Mesenchymal stem cell (in vitro differentiated cells and primary cell): ENCODE data around the gene CR2.

Source experiments
- DNase-seq: peaks from one replicate; pipeline ENCODE4 v3.0.0-alpha.2; 2013
- H2AFZ ChIP-seq: one replicate; pipeline ENCODE4 v1.6.1; 2013; ENCODE audit warnings: low read depth, mild to moderate bottlenecking, control low read depth, inconsistent platforms, low read length, moderate library complexity
- H2AK5ac ChIP-seq: 2 replicates; pipeline ENCODE4 v1.6.1; 2013; ENCODE audit warnings: low read length, moderate library complexity, mild to moderate bottlenecking, inconsistent platforms; ENCODE audit not compliant: severe bottlenecking
- H2BK120ac ChIP-seq: one replicate; pipeline ENCODE4 v1.6.1; 2013; ENCODE audit warnings: low read depth, mild to moderate bottlenecking, inconsistent platforms, low read length, moderate library complexity
- H2BK12ac ChIP-seq, 2 experiments: one replicate each; pipeline ENCODE4 v1.6.1; 2013; ENCODE audit warnings: inconsistent platforms in 2 of 2, low read length in 2 of 2, mild to moderate bottlenecking in 2 of 2, moderate library complexity in 2 of 2, control low read depth in 1 of 2
- H2BK15ac ChIP-seq: one replicate; pipeline ENCODE4 v1.6.1; 2013; ENCODE audit warnings: mild to moderate bottlenecking, low read depth, inconsistent platforms; ENCODE audit not compliant: poor library complexity, severe bottlenecking
- H2BK5ac ChIP-seq: 2 replicates; pipeline ENCODE4 v1.6.1; 2013; ENCODE audit warnings: low read depth, mild to moderate bottlenecking, low read length, control low read depth, inconsistent platforms; ENCODE audit not compliant: poor library complexity, severe bottlenecking
- H3K14ac ChIP-seq, 2 experiments: one replicate each; pipeline ENCODE4 v1.6.1; 2013; ENCODE audit warnings: inconsistent platforms in 2 of 2, low read length in 2 of 2, control low read depth in 1 of 2, mild to moderate bottlenecking in 1 of 2, moderate library complexity in 1 of 2
- H3K18ac ChIP-seq, 2 experiments: one replicate each; pipeline ENCODE4 v1.6.1; 2013; ENCODE audit warnings: inconsistent platforms in 2 of 2, low read length in 2 of 2, control low read depth in 1 of 2, low read depth in 1 of 2, mild to moderate bottlenecking in 1 of 2
- H3K23ac ChIP-seq, 2 experiments: one replicate each; pipeline ENCODE4 v1.6.1; 2013; ENCODE audit warnings: inconsistent platforms in 2 of 2, low read length in 2 of 2, mild to moderate bottlenecking in 2 of 2, moderate library complexity in 2 of 2, control low read depth in 1 of 2
- H3K27ac ChIP-seq: 2 replicates; pipeline ENCODE4 v1.5.1; 2013; ENCODE audit warnings: mild to moderate bottlenecking, moderate library complexity, low read length, control low read depth, inconsistent platforms; ENCODE audit not compliant: poor library complexity, severe bottlenecking
- H3K27me3 ChIP-seq, 2 experiments: 2 replicates each; pipeline versions ENCODE4 v1.6.1 to v1.7.0; 2013; ENCODE audit warnings: low read length in 2 of 2, mild to moderate bottlenecking in 2 of 2, moderate library complexity in 2 of 2, control low read depth in 1 of 2, inconsistent platforms in 1 of 2; ENCODE audit not compliant: control insufficient read depth in 1 of 2, insufficient read depth in 1 of 2
- H3K36me3 ChIP-seq, 2 experiments: 2 replicates each; pipeline versions ENCODE4 v1.6.1 to v1.7.0; 2013; ENCODE audit warnings: low read length in 2 of 2, control low read depth in 1 of 2, inconsistent platforms in 1 of 2, low read depth in 1 of 2, mild to moderate bottlenecking in 1 of 2; ENCODE audit not compliant: insufficient read depth in 2 of 2, control insufficient read depth in 1 of 2
- H3K4ac ChIP-seq, 2 experiments: one replicate each; pipeline ENCODE4 v1.6.1; 2013; ENCODE audit warnings: inconsistent platforms in 2 of 2, low read length in 2 of 2, mild to moderate bottlenecking in 2 of 2, moderate library complexity in 2 of 2, control low read depth in 1 of 2, low read depth in 1 of 2
- H3K4me1 ChIP-seq: 2 replicates; pipeline ENCODE4 v1.6.1; 2013; ENCODE audit warnings: low read depth, low read length, control low read depth; ENCODE audit not compliant: control insufficient read depth, insufficient read depth
- H3K4me2 ChIP-seq: 2 replicates; pipeline ENCODE4 v1.6.1; 2013; ENCODE audit warnings: low read length, mild to moderate bottlenecking, inconsistent platforms; ENCODE audit not compliant: poor library complexity, severe bottlenecking
- H3K4me3 ChIP-seq, 2 experiments: 2 replicates each; pipeline versions ENCODE4 v1.5.1 to v1.7.0; 2013; ENCODE audit warnings: low read length in 2 of 2, mild to moderate bottlenecking in 2 of 2, control low read depth in 1 of 2, low read depth in 1 of 2; ENCODE audit not compliant: insufficient read depth in 1 of 2
- H3K79me1 ChIP-seq: replicated peaks from 2 replicates; pipeline ENCODE4 v1.6.1; 2013; ENCODE audit warnings: mild to moderate bottlenecking, control low read depth, low read length, inconsistent platforms; ENCODE audit not compliant: poor library complexity, severe bottlenecking
- H3K9ac ChIP-seq: 2 replicates; pipeline ENCODE4 v1.7.0; 2013; ENCODE audit warnings: mild to moderate bottlenecking, low read length, moderate library complexity
- H3K9me3 ChIP-seq: 2 replicates; pipeline ENCODE4 v1.7.0; 2013; ENCODE audit warnings: mild to moderate bottlenecking, low read length; ENCODE audit not compliant: control insufficient read depth
- H4K8ac ChIP-seq: one replicate; pipeline ENCODE4 v1.6.1; 2013; ENCODE audit warnings: inconsistent platforms, mild to moderate bottlenecking, low read length, moderate library complexity
- H4K91ac ChIP-seq: one replicate; pipeline ENCODE4 v1.6.1; 2013; ENCODE audit warnings: mild to moderate bottlenecking, low read length, inconsistent platforms
- WGBS: methylation state at CpG from one replicate; pipeline ENCODE4 v1.1.7; 2013; ENCODE audit warnings: mixed read lengths; 5-methylcytosine and 5-hydroxymethylcytosine counted together

Gene CR2

GRCh38 chr1:207412845-207413244 is 41.3 kb upstream of the CR2 start:
- Histone ChIP-seq H3K9ac (no peak overlapping the region), H3K9me3 (no peaks in the 10 kb centered on the region), H3K18ac (no peak overlapping the region), H4K91ac (no peak overlapping the region), H3K14ac (no peak overlapping the region), H2BK5ac (no peak overlapping the region), H2BK15ac (no peak overlapping the region), H3K36me3 (no peaks in the 10 kb centered on the region), H3K4ac (no peak overlapping the region), H3K79me1 (no peaks in the 10 kb centered on the region), H3K4me3 (no peak overlapping the region), H3K4me1 (no peaks in the 10 kb centered on the region), H3K27ac (no peak overlapping the region), H4K8ac (no peak overlapping the region), H3K4me2 (no peak overlapping the region), H2AFZ (no peak overlapping the region), H2BK120ac (no peak overlapping the region), H2BK12ac (no peak overlapping the region), H3K23ac (no peak overlapping the region), H3K27me3 (peaks cover 3 to 11% of the 10 kb centered on the region in 2 experiments), H2AK5ac (no peak overlapping the region)
- DNase-seq = no peak
- 75% methylated on average over 2 of the region's 2 CpGs for WGBS

GRCh38 chr1:207414606-207415108 is 39.5 kb upstream of the CR2 start:
- Histone ChIP-seq H3K27me3 (peaks cover 9 to 11% of the 10 kb centered on the region in 2 experiments), H2AK5ac (no peak overlapping the region), H3K9me3 (peaks cover 10% of the 10 kb centered on the region), H3K27ac (no peak overlapping the region), H3K9ac (no peak overlapping the region), H2BK15ac (no peak overlapping the region), H3K18ac (no peak overlapping the region), H3K14ac (no peak overlapping the region), H2BK5ac (no peak overlapping the region), H2AFZ (no peak overlapping the region), H2BK120ac (no peak overlapping the region), H4K8ac (no peak overlapping the region), H3K4me2 (no peak overlapping the region), H3K4me3 (no peak overlapping the region), H4K91ac (no peak overlapping the region), H3K79me1 (no peaks in the 10 kb centered on the region), H3K23ac (no peak overlapping the region), H2BK12ac (no peak overlapping the region), H3K4me1 (no peaks in the 10 kb centered on the region), H3K36me3 (no peaks in the 10 kb centered on the region), H3K4ac (no peak overlapping the region)
- 64% methylated on average over 3 of the region's 4 CpGs for WGBS
- no peak for DNase-seq

GRCh38 chr1:207417076-207417475 is 37.1 kb upstream of the CR2 start:
- Histone ChIP-seq H4K8ac (no peak overlapping the region), H2BK5ac (no peak overlapping the region), H3K9ac (no peak overlapping the region), H3K4me2 (no peak overlapping the region), H4K91ac (no peak overlapping the region), H3K9me3 (peaks cover 20% of the 10 kb centered on the region), H3K4ac (no peak overlapping the region), H3K4me1 (no peaks in the 10 kb centered on the region), H3K27me3 (peaks cover 10 to 17% of the 10 kb centered on the region in 2 experiments), H2AK5ac (no peak overlapping the region), H3K27ac (no peak overlapping the region), H3K79me1 (no peaks in the 10 kb centered on the region), H3K23ac (no peak overlapping the region), H2AFZ (no peak overlapping the region), H2BK120ac (no peak overlapping the region), H3K18ac (no peak overlapping the region), H3K4me3 (no peak overlapping the region), H2BK15ac (no peak overlapping the region), H3K14ac (no peak overlapping the region), H2BK12ac (no peak overlapping the region), H3K36me3 (no peaks in the 10 kb centered on the region)
- DNase-seq = no peak
- 71% methylated on average over 1 of the region's 1 CpG for WGBS

GRCh38 chr1:207418351-207418750 is 35.8 kb upstream of the CR2 start:
- no peak overlapping the region for H4K91ac ChIP-seq
- H3K36me3 ChIP-seq = no peaks in the 10 kb centered on the region
- H3K4me3 ChIP-seq = no peak overlapping the region
- no peak overlapping the region for H3K9ac ChIP-seq
- H3K27me3 ChIP-seq = peaks cover 10 to 25% of the 10 kb centered on the region in 2 experiments
- WGBS = no CpG with 5 or more reads among the region's 1 CpG
- no peak overlapping the region for H2BK5ac ChIP-seq
- H2BK12ac ChIP-seq = no peak overlapping the region
- no peak overlapping the region for H3K27ac ChIP-seq
- no peak overlapping the region for H3K4me2 ChIP-seq
- H3K79me1 ChIP-seq = no peaks in the 10 kb centered on the region
- H3K4ac ChIP-seq = no peak overlapping the region
- no peak overlapping the region for H2AFZ ChIP-seq
- H3K23ac ChIP-seq = no peak overlapping the region
- H3K9me3 ChIP-seq = peaks cover 26% of the 10 kb centered on the region
- no peak overlapping the region for H2BK120ac ChIP-seq
- no peak overlapping the region for H2BK15ac ChIP-seq
- no peaks in the 10 kb centered on the region for H3K4me1 ChIP-seq
- no peak overlapping the region for H3K18ac ChIP-seq
- H2AK5ac ChIP-seq = no peak overlapping the region
- H3K14ac ChIP-seq = no peak overlapping the region
- H4K8ac ChIP-seq = no peak overlapping the region
- no peak for DNase-seq
